Thymus (tissue), 11 donors: ENCODE data around the gene MUL1. TPM values are rescaled to one million over a fixed set of nuclear protein-coding genes. Genes with fewer than 3 reads are reported as not detected.

Experiments
- DNase-seq, 9 donors: peaks; one replicate each; pipeline ENCODE4 v3.0.0-alpha.2; 2013; ENCODE audit warnings: low spot score in 9 of 9, low read depth in 6 of 9, missing footprints in 1 of 9
- H3K27ac ChIP-seq, 2 donors: one replicate each; pipeline ENCODE4 v1.5.1; 2013; ENCODE audit warnings: control low read depth in 1 of 2, low read depth in 1 of 2, low read length in 1 of 2, mild to moderate bottlenecking in 1 of 2, moderate library complexity in 1 of 2
- H3K27me3 ChIP-seq, 2 donors: one replicate each; pipeline ENCODE4 v1.5.1; 2013; ENCODE audit warnings: low read length in 1 of 2; ENCODE audit not compliant: control insufficient read depth in 2 of 2, insufficient read depth in 1 of 2
- H3K36me3 ChIP-seq, 2 donors: one replicate each; pipeline ENCODE4 v1.5.1; 2013; ENCODE audit warnings: low read length in 1 of 2, mild to moderate bottlenecking in 1 of 2, moderate library complexity in 1 of 2; ENCODE audit not compliant: control insufficient read depth in 2 of 2, insufficient read depth in 2 of 2
- H3K4me1 ChIP-seq, 2 donors: one replicate each; pipeline ENCODE4 v1.5.1; 2013; ENCODE audit warnings: low read length in 2 of 2; ENCODE audit not compliant: control insufficient read depth in 2 of 2, insufficient read depth in 2 of 2
- H3K4me3 ChIP-seq, 2 donors: one replicate each; pipeline ENCODE4 v1.5.1; 2013; ENCODE audit warnings: low read length in 2 of 2, control low read depth in 1 of 2, mild to moderate bottlenecking in 1 of 2
- H3K9me3 ChIP-seq, 2 donors: one replicate each; pipeline ENCODE4 v1.5.1; 2013; ENCODE audit warnings: low read length in 1 of 2, mild to moderate bottlenecking in 1 of 2; ENCODE audit not compliant: control insufficient read depth in 2 of 2, insufficient read depth in 1 of 2
- WGBS: extraction: QIAGEN DNeasy Blood & Tissue Kit; methylation state at CpG from one replicate; pipeline ENCODE4 v1.1.7; 2013; 5-methylcytosine and 5-hydroxymethylcytosine counted together
- polyA plus RNA-seq: library from polyadenylated mRNA; stranded (reverse); fragments of 200-250 nt; gene quantifications from one replicate; pipeline ENCODE4 v1.2.3, GENCODE V29; 2013
- total RNA-seq: library from RNA; stranded (reverse); fragments of 120-200 nt; gene quantifications from one replicate; pipeline ENCODE4 v1.2.4, GENCODE V29; 2013
- donor health status: healthy.

The MUL1 gene
- total and polyA plus RNA-seq, 2 donors: 9.3 to 14.5 TPM

DNA sequence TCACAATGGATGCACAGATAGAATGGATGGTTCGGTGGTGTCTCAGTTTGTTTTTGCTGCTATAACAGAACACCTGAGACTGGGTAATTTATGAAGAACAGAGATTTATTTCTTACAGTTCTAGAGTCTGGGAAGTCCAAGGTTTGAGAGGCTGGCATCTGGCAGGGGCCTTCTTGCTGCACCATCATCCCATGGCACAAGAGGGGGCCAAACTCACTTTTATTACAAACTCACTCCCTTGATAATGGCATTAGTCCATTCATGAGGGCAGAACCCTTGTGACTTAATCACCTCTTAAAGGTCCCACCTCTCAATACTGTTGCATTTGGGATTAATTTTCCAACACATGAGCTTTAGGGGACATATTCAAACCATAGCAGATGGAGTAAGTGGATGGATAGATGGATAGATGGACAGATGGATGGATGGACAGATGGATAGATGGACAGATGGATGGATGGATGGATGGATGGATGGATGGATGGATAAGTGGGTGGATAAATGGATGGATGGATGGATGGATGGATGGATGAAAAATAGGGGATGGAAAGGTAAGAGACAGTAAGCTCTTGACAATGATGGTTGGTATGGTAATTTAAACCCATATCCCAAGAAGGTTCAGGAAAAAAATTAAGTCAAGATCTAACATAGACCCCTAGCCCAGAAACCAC is 38.4 kb downstream of the MUL1 start:
- no peaks in the 10 kb centered on the region for H3K36me3 ChIP-seq
- WGBS: 94% methylated on average over 1 of the region's 1 CpG
- peaks cover 3 to 26% of the 10 kb centered on the region in 2 donors for H3K27me3 ChIP-seq

GRCh38 chr1:20466273-20466672 is 41.7 kb downstream of the MUL1 start:
- Histone ChIP-seq H3K9me3 (no peaks in the 10 kb centered on the region), H3K27ac (no peak overlapping the region), H3K4me3 (no peak overlapping the region), H3K27me3 (peaks cover 0 to 2% of the 10 kb centered on the region in 2 donors), H3K36me3 (no peaks in the 10 kb centered on the region), H3K4me1 (no peaks in the 10 kb centered on the region)
- WGBS: 75% methylated on average over 9 of the region's 9 CpGs
- DNase-seq: no peak

More for the DNA sequence above, 38.4 kb downstream of the MUL1 start:
- Histone ChIP-seq H3K27ac (no peak overlapping the region), H3K4me1 (no peaks in the 10 kb centered on the region), H3K4me3 (no peak overlapping the region), H3K9me3 (no peaks in the 10 kb centered on the region)
- DNase-seq: no peak

DNA sequence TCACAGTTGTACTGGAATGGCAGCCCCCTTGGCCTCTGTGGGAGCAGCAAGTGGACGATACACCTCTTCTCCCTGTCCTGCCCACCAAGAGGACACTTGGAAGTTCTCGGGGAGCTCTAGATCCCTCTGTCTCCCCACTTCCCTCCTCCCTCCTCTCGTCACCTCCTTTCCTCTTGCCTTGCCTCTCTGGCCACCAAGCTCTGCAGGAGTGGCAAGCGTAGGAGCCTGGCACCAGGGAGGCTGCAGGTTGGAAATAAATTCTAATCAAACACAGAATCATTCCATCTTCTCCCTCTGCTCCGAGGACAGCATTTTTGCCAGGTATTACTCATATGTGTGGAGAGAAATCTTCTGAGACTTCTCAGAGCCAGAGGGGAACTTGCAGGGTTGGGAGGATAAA is 42.8 kb downstream of the MUL1 start:
- no peak for DNase-seq
- Histone ChIP-seq H3K4me1 (no peaks in the 10 kb centered on the region), H3K27ac (no peak overlapping the region), H3K9me3 (no peaks in the 10 kb centered on the region), H3K4me3 (no peak overlapping the region), H3K27me3 (peaks cover 0 to 2% of the 10 kb centered on the region in 2 donors), H3K36me3 (no peaks in the 10 kb centered on the region)
- 76% methylated on average over 5 of the region's 5 CpGs for WGBS

- 79% methylated on average over 1 of the region's 1 CpG for WGBS
- Histone ChIP-seq H3K27me3 (peaks cover 0 to 2% of the 10 kb centered on the region in 2 donors), H3K4me3 (no peak overlapping the region), H3K4me1 (no peaks in the 10 kb centered on the region), H3K36me3 (no peaks in the 10 kb centered on the region), H3K9me3 (no peaks in the 10 kb centered on the region), H3K27ac (no peak overlapping the region)
- no peak for DNase-seq
Measured at GRCh38 chr1:20463502-20463901, 44.4 kb downstream of the MUL1 start.

DNA sequence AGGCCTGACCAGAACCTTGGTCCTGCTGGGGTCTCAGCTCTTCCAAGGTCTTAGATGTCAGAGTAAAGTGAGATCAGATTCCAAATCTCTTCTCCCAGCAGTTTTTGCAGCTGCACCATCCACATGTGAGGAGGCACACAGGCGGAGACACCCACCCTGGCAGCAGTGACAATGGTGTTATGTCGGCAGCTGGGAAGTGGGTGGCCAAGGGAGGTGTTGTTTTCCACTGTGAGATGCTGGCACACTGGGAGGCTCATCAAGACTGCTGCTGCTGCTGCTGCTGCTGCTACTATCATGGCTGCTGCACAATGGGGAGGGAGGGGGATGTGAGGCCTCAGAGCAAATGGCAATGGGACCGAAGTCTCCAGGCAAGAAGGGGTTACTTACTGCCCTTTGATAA is 45.6 kb downstream of the MUL1 start:
- Histone ChIP-seq H3K4me3 (no peak overlapping the region), H3K27ac (no peak overlapping the region), H3K9me3 (no peaks in the 10 kb centered on the region), H3K36me3 (no peaks in the 10 kb centered on the region), H3K4me1 (no peaks in the 10 kb centered on the region), H3K27me3 (peaks cover 0 to 2% of the 10 kb centered on the region in 2 donors)
- WGBS: 96% methylated on average over 3 of the region's 3 CpGs
- no peak for DNase-seq

DNA sequence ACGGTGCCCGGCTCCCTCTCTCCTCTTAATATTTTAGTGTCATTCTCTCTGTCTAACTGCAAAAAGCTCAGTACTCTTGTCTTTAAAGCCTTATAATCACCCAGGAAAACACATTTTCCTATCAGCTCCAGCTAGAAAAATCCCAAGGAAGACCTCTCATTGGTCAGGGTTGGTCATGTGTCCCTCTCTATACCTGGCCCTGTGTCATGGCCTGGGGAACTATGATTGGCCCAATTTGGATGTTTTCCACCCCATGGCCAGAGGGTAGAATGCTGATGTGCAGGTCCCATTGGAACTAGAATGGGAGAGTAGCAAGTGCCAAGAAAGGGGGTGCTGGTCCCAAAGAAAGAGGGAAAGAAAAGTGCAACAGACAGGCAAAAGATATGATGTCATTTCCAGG is 49.2 kb downstream of the MUL1 start:
- Histone ChIP-seq H3K27me3 (no peaks in the 10 kb centered on the region), H3K4me1 (no peaks in the 10 kb centered on the region), H3K4me3 (no peak overlapping the region), H3K36me3 (no peaks in the 10 kb centered on the region), H3K27ac (no peak overlapping the region), H3K9me3 (no peaks in the 10 kb centered on the region)
- 93% methylated on average over 2 of the region's 2 CpGs for WGBS
- no peak for DNase-seq

DNA sequence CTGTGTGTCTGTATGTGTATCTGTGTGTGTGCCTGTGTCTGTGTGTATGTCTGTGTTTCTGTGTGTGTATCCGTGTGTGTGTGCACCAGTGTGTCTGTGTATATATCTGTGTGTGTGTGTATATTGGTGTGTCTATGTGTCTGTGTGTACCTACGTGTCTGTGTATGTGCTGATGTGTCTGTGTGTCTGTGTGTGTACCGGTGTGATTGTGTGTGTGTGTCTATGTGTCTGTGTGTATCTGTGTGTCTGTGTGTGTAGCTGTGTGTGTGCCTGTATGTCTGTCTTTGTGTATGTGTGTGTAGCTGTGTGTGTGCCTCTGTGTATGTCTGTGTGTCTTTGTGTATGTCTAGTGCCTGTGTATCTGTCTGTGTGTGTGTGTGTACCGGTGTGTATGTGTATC is 53.9 kb downstream of the MUL1 start:
- Histone ChIP-seq H3K4me1 (no peaks in the 10 kb centered on the region), H3K27ac (no peak overlapping the region), H3K36me3 (no peaks in the 10 kb centered on the region), H3K27me3 (peaks cover 0 to 3% of the 10 kb centered on the region in 2 donors), H3K4me3 (no peak overlapping the region), H3K9me3 (no peaks in the 10 kb centered on the region)
- WGBS: 94% methylated on average over 4 of the region's 4 CpGs
- no peak for DNase-seq

GRCh38 chr1:20449735-20450311 is 58.1 kb downstream of the MUL1 start:
- no peaks in the 10 kb centered on the region for H3K9me3 ChIP-seq
- WGBS: 81% methylated on average over 4 of the region's 4 CpGs
- DNase-seq: no peak
- H3K27ac ChIP-seq: no peak overlapping the region
- no peak overlapping the region for H3K4me3 ChIP-seq
- H3K36me3 ChIP-seq: no peaks in the 10 kb centered on the region
- no peaks in the 10 kb centered on the region for H3K4me1 ChIP-seq
- H3K27me3 ChIP-seq: peaks cover 3% of the 10 kb centered on the region in 2 donors
